Stimulated activated CD8-positive, alpha-beta memory T cell treated with anti-CD3 and anti-CD28 coated beads, Interleukin-4, amount 100 ng/mL, for 1 hour (primary cell): ENCODE data around the gene SMAD1.
"Not testable (repeated sequence)": the region's sequence is repeated elsewhere in the genome, so short reads cannot be mapped to it uniquely, and the experiment has no call there.

Experiments used
- DNase-seq, 2 donors: peaks; one replicate each; pipeline ENCODE4 v3.0.0-alpha.2; 2020; ENCODE audit warnings: low read depth in 2 of 2, low spot score in 1 of 2

The SMAD1 gene

DNA sequence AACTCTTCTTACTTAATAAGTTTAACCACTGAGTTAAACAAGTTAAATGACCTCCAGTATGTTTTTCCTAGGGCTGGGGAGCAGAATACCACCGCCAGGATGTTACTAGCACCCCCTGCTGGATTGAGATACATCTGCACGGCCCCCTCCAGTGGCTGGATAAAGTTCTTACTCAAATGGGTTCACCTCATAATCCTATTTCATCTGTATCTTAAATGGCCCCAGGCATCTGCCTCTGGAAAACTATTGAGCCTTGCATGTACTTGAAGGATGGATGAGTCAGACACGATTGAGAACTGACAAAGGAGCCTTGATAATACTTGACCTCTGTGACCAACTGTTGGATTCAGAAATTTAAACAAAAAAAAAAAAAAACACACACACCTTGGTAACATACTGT is 76.1 kb downstream of the SMAD1 start:
- DNase-seq: peak in 1 of 2 donors; percentile 3

DNA sequence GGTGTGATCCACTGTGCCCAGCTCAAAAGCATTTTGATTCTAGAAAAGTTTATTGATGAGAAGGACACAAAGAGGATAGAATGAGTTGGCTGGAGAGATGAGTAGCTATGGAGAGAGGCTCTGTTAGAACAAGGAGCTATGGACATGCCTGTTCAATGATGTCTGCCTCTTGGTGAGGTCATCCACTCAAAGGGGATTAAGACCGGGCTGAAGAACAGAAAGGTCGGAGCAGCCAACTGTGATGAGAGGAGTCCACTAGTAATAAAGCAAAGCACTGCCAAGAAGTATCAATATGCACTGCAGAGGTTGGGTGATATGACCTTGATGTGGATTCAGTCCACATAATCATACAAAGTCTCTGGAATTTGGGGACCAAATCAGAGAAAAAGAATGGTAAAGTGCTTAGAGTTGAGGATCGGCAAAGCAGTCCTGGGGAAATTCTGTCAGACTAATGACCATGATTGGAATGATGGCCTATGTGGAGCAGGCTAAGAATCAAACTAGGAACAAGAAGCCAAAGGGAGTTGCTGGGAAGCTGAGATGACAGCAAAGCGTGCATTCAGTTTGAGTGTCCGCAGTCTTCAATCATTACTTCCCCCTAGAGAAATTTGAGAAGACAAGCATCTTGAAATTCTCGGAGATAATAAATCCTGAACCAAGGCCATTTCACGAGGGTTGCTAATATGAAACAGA is 81.8 kb downstream of the SMAD1 start:
- DNase-seq: no peak

DNA sequence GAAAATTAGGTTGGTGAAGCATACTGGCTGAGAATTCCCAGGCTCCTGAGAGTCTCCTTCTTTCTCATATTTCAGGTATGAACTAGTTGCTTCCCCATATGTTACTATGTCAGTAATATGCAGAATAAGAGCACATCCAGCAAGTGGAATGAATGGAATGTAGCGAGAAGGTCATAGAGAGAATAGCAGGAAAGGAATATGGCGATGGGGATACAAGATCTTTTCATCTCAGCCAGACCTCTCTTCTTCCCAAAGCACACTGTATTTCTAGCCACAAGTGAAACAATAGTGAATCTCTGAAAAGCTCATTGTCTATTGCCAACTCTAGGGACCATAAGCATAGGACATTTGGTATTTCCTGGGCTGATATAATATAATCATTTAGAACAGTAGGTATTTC is 82.9 kb downstream of the SMAD1 start:
- DNase-seq: no peak

DNA sequence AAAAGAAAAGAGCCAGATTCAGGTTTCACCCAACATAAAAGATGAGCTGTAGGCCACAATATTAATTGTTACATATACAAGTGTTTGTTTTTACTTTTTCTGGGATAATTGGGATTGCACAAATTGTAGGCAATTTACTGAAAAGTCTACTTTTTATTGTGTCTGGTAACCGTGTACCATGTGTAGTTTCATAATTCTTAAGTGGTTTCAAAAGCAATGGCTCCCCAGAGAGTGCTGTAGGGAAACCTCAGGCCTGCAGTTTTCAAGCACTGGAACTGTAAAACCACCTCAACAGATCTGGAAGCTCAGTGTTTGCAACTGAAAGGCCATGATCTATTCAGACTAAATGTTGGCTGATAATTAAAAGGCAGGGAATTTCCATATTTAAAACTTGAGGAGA is 83.7 kb downstream of the SMAD1 start:
- DNase-seq: no peak

DNA sequence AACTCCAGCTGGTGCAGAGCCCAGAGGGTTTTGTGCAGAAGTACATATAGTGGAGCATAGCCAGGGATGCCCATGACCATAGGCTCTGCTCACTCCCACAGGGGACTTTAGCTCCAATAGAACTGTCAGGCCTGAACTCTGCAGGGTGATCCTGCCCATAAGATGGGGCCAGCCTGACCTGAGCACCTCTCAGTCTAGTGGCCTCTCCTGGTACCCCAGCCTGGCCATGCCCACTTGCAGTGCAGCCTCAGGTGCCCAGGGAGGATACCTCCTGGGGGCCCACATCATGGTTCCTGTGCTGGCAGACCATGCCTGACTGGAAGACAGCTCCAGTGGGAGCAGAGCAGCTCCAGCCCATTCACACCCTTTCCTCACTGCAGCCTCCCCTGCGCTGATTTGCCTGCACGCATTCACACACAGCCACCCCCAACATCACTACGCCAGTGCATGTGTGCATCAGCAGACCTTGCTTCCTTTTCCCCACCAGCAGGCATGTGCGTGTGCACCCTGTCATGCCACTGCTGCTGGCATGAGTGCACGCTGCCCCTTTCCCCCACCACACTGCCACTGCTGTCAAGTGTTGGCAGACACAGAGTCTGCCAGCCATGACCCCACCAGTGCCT is 84.5 kb downstream of the SMAD1 start:
- no peak for DNase-seq

DNA sequence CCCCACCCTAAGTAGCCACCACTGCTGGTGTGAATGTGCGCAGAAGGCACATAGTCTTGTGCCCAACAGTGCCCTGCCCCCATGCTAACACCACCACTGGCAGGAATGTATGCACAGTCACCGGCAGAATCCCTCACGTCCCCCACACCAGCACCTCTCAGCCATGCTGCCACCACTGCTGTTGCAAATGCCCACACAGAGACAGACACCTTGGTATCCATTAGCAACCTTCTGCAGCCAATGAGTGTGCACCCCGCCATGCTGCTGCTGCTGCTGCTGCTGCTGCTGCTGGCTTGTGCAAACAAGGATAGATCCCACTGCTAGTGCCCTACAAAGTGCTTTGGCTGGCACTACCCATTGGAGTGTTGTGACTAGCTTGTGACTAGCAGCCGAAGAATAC is 85.1 kb downstream of the SMAD1 start:
- DNase-seq: no peak

DNA sequence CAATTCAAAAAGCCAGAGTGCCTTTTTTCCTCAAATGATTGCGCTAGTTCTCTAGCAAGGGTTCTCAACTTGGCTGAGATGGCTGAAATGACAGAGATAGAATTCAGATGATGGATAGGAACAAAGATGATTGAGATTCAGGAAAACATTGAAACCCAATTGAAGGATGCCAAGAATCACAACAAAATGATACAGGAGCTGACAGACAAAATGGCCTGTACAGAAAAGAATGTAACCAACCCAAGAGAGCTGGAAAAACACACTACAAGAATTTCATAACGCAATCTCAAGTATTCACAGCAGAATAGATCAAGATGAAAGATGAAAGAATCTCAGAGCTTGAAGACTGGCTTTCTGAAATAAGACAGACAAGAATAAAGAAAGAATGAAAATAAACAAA is 85.9 kb downstream of the SMAD1 start:
- DNase-seq: no peak

DNA sequence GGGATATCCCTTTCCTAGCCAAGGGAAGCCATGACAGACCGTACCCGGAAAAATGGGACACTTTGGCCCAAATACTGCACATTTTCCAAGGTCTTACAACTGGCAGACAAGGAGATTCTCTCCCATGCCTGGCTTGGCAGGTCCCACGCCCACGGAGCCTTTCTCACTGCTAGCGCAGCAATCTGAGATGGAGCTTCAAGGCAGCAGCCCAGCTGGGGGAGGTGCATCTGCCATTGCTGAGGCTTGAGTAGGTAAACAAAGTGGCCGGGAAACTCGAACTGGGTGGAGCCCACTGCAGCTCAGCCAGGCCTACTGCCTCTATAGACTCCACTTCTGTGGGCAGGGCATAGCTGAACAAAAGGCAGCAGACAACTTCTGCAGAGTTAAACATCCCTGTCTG is 92.9 kb downstream of the SMAD1 start:
- DNase-seq: not testable (repeated sequence)

DNA sequence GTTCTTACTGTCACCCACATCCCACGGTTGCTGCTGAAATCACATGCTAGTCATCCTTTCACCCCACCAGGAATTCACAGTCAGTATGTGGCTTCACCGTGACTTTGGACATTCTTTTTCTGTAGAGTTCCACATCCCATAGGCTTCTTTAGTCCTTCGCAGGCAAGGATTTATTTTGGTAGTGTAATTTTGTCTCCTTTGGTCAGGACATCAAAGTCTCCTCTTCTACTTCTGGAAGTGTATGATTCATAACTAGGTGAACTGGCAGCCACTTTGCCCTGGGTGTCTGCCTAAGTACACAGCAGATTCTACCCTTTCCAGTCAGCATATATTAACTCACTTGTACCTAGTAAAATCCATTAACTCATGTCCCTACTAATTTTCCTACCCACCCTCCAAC is 99.3 kb downstream of the SMAD1 start:
- no peak for DNase-seq

DNA sequence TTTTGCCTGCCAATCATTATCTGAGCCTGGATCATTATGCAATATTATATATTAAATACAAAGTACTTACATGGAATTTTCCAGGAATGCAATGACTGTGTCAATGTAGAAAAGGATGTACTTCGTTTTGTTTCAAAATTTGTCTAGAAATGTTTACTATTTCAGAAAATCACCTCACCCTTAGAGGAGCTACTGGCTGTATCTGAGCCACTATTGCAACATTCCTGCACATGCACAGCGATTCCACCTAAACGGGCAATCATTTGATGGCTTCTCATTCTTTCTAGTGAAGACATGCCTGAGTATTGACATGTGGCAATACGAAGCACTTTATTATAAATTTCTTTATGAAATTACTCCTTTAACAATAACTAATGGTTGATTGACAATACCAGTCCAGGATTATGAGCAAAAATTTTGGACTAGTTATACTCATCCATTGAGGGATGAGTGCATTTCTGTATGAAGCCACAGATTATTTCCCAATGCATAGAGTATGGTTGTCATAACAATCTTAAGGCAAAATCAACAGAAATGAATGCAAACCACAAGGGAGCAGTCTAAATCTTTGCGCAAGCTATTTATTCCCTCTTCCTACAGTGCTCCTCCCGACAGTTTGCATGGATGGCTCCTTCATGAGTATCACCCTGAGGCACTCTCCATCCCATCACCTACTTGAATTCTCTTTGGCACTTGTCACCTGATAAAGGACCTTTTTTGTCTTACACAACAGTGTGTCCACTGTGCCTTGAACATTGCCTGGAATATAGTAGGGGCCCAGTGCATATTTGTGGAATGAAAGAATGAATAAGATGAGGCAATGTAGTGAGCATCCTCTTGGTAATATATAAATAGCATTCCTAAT is 101.8 kb downstream of the SMAD1 start:
- no peak for DNase-seq

DNA sequence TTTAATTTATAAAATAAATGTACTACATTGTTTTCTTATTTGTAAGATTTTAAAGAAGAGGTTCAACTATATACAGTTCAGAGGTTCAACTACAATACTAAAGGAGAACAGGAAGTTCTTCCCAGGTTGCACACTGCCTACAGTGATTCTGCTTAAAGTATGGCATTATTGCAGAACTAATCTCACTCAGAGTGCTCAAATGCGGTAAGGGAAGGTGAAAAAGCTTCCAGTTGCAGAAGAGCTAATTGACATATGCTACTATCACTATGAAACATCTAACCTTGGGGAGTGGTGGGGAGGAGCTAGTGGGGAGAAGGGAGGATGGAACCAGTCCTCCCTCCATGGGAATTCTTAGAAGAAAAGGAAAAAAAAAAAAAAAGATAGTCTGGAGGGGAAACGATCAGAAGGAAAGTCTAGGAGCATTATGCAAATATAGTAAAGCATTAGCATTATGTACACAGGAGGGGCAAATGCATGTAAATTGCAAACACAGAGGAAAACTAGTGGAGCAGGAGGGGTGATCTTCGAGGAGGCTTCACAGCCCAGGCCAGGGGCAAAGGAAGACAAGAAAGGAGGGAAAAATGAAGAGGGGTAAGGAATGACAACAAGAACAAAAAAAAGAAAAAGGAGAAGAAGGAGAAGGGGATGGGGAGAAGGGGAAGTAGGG is 105.6 kb downstream of the SMAD1 start:
- no peak for DNase-seq

DNA sequence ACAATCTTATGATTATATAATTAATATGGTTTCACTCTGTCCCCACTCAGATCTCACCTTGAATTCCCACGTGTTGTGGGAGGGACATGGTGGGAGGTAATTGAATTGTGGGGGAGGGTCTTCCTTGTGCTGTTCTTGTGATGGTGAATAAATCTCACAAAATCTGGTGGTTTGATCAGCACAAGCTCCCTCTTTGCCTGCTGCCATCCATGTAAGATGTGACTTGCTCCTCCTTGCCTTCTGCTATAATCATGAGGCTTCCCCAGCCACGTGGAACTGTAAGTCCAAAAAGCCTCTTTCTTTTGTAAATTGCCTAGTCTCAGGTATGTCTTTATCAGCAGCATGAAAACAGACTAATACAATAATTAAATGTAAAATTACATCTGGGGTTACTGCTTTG is 107.7 kb downstream of the SMAD1 start:
- not testable (repeated sequence) for DNase-seq

DNA sequence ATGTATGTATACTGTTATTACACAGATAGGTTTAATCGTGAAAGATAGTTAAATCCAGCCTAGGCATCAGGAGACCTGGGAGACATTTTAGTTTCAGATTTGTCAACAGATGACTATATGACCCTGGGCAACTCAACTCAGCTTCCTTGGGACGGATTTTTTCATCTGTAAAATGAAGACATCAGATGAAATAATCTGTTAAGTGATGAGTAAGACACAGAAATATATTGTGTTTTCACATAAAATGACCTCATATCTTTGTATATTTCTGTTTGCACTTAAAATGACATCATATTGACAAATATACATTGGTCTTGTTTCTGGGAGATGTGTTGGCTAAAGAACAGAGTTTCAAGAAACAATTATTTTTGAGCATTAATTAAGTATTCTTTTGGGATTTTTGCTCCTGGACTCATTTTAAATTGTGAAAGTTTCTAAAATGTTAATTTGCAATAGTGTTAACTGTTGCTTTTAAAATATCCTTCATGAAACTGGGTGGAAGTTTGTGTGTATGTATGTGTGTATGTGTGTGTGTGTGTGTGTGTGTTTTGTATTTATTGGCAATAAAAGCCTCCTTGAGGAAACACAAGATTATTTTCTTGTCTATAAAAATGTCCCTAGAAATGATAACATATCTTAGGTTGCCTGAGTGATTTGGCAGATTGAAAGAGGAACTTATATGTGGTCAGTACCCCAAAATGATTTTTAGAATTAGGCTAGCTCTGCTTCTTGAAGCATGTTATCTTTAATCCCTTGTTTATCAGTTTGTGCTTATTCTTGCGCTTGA is 108.5 kb downstream of the SMAD1 start:
- DNase-seq: no peak

DNA sequence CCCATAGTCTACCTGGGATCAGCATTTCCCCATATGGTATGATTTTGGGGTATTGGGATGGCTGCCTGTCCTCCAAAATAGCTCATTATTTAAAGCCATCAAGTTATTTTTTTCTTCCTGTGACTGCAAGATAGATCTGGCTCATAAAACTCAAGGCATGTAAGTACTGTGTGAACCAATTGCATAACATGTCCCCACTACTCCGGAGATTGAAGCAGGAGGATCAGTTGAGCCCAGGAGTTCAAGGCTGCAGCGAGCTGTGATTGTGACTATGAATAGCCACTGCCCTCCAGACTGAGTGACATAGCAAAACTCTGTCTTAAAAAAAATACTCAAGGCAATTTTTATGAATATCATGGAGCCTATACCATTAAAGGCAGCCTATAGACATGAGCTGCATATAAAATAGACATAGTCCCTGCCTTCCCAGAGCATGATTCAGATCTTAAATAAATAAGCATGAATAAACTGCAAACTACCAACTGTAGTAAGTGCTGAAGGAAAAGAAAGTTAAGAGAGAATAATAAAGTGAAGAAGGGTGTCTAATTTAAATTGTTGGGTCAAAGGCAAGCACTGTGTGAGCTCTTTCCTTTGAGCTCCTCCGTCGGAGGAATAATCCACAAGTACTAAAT is 120.6 kb downstream of the SMAD1 start:
- no peak for DNase-seq

DNA sequence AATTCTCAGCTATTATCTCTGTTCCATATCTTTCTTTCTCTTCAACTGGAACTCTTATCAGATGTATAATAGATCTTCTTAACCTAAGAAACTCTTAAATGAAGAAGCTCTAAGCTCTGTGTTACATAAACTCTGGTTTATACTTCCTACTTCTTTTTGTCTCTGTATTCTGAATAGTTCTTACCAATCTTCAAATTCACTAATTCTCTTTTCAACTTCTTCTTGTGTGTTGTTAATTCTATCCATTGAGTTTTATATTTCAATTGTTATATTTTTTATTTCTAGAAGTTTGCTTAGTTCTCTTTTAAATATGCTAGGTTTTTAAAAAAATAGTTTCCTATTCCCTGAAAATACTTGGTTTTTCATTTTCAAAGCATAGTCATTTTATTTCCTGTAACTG is 124.3 kb downstream of the SMAD1 start:
- DNase-seq: no peak
